ENCODE data around the gene PAPOLG.

PAPOLG gene

DNA sequence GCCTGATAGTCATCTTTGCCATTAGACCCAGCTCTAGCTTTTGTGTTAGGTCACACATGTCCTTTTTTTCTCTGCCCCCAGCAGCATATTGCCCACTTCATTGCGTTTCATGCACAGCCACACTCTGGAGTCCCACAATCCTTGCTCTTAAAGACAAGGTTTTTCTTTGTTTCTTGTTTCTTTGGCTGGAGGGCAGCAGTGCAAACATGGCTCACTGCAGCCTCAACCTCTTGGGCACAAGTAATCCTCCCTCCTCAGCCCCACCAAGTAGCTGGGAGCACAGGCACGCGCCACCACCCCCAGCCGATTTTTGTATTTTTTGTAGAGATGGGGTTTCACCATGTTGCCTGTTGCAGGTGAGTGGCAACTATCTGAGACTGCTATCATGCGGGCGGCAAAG, 16.9 kb upstream of the PAPOLG start:
- H3K36me3 ChIP-seq: no peaks in the 10 kb centered on the region
- TF ChIP-seq, protein P1, sequence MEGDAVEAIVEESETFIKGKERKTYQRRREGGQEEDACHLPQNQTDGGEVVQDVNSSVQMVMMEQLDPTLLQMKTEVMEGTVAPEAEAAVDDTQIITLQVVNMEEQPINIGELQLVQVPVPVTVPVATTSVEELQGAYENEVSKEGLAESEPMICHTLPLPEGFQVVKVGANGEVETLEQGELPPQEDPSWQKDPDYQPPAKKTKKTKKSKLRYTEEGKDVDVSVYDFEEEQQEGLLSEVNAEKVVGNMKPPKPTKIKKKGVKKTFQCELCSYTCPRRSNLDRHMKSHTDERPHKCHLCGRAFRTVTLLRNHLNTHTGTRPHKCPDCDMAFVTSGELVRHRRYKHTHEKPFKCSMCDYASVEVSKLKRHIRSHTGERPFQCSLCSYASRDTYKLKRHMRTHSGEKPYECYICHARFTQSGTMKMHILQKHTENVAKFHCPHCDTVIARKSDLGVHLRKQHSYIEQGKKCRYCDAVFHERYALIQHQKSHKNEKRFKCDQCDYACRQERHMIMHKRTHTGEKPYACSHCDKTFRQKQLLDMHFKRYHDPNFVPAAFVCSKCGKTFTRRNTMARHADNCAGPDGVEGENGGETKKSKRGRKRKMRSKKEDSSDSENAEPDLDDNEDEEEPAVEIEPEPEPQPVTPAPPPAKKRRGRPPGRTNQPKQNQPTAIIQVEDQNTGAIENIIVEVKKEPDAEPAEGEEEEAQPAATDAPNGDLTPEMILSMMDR (IDR thresholded peaks at IDR 0.05; ENCODE audit: low read depth, low read length): no peak
- H3K27ac ChIP-seq: no peak overlapping the region
- H3K27me3 ChIP-seq (ENCODE audit: insufficient read depth, low read depth, severe bottlenecking): no peaks in the 10 kb centered on the region
- no peak overlapping the region for H3K4me3 ChIP-seq (ENCODE audit: low read depth, low read length)
- DNase-seq: no peak
- no peaks in the 10 kb centered on the region for H3K9me3 ChIP-seq (ENCODE audit: severe bottlenecking)

DNA sequence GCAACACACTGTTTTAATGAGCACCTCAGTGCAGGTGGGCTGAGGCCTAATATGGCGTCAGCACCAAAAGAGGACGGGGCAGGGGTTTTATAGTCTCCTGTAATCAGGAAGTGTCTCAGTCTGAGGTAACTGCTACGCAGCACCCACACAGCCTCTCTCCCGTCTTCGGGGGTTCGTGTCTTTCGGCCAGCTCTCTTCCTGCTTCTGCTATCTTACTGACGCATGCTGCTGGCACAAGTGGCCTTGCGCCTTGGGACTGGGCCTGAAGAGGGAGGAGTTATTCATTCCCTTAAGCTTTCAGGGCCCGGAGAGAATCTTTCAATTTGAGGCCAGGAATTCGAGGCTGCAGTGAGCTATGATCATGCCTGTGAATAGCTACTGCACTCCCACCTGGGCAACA, 14.5 kb upstream of the PAPOLG start:
- no peak overlapping the region for H3K27ac ChIP-seq
- H3K9me3 ChIP-seq (ENCODE audit: severe bottlenecking): no peaks in the 10 kb centered on the region
- TF ChIP-seq, protein P1 (IDR thresholded peaks at IDR 0.05; ENCODE audit: low read depth, low read length): no peak
- H3K4me3 ChIP-seq (ENCODE audit: low read depth, low read length): no peak overlapping the region
- no peaks in the 10 kb centered on the region for H3K36me3 ChIP-seq
- no peaks in the 10 kb centered on the region for H3K27me3 ChIP-seq (ENCODE audit: insufficient read depth, low read depth, severe bottlenecking)
- DNase-seq: no peak

DNA sequence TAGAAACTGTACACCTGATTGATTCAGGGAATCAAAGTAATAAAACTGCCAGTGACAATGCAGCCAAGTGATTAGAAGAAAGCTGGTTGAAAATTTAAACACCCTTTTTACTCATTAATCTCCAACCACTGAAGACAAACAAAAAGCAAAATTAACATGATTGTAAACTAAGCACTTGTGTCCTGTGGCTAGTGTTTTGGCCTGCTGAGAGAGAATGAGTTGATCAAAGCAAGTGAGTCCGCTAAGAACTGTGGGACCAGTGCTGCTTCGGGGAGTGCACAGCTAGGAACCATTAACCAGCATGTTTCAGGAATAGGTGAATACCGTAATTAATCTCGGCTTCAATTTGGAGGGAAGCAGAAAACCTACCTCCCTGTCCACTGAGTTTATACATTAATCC, 13.6 kb upstream of the PAPOLG start:
- TF ChIP-seq, protein P1 (IDR thresholded peaks at IDR 0.05; ENCODE audit: low read depth, low read length): no peak
- no peaks in the 10 kb centered on the region for H3K36me3 ChIP-seq
- no peaks in the 10 kb centered on the region for H3K9me3 ChIP-seq (ENCODE audit: severe bottlenecking)
- H3K27me3 ChIP-seq (ENCODE audit: insufficient read depth, low read depth, severe bottlenecking): no peaks in the 10 kb centered on the region
- no peak for DNase-seq
- no peak overlapping the region for H3K27ac ChIP-seq
- no peak overlapping the region for H3K4me3 ChIP-seq (ENCODE audit: low read depth, low read length)

DNA sequence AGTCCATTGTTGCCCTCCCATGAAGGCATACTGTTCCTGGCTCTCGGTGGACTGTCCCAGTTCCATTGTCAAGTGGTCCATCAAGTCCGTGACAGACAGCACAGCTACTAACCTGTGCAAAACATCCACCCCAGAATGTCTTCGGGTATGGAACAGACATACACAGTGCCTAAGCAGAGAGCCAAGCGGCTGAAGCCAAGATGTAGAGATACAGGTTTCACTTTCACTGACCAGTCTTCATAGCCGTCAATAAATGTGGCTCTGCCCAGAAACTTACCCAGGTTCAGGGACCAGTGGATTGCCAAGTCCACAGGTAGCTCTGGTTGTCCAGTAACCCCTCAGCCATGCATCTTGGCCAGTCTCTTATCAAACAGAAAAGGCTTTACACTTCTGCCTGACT, 10.7 kb upstream of the PAPOLG start:
- H3K36me3 ChIP-seq: no peaks in the 10 kb centered on the region
- H3K4me3 ChIP-seq (ENCODE audit: low read depth, low read length): no peak overlapping the region
- no peak overlapping the region for H3K27ac ChIP-seq
- DNase-seq: no peak
- no peaks in the 10 kb centered on the region for H3K27me3 ChIP-seq (ENCODE audit: insufficient read depth, low read depth, severe bottlenecking)
- H3K9me3 ChIP-seq (ENCODE audit: severe bottlenecking): no peaks in the 10 kb centered on the region
- TF ChIP-seq, protein P1 (IDR thresholded peaks at IDR 0.05; ENCODE audit: low read depth, low read length): no peak

DNA sequence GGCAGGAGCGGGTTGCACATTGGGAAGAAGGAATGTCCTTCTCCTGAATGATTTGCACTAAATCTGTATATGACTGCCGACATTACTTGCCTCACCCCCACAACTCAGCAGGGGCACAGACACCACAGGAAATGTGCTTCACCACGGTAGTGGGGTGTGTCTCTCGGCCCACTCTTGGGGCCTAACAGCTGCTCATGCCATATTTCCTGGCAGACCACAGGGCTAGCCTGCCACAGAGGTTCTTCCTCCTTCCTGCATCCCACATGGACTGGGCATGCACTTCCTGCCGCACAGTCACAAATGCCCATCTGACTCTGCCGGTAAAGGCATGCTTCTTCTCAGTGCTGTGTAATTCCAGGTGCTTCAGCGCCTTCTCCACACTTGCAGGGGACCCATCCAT, 10.3 kb upstream of the PAPOLG start:
- Histone ChIP-seq H3K36me3 (no peaks in the 10 kb centered on the region), H3K4me3 (ENCODE audit: low read depth, low read length) (no peak overlapping the region), H3K27me3 (ENCODE audit: insufficient read depth, low read depth, severe bottlenecking) (no peaks in the 10 kb centered on the region), H3K27ac (no peak overlapping the region), H3K9me3 (ENCODE audit: severe bottlenecking) (no peaks in the 10 kb centered on the region)
- TF ChIP-seq, protein P1 (IDR thresholded peaks at IDR 0.05; ENCODE audit: low read depth, low read length): no peak
- DNase-seq: no peak

DNA sequence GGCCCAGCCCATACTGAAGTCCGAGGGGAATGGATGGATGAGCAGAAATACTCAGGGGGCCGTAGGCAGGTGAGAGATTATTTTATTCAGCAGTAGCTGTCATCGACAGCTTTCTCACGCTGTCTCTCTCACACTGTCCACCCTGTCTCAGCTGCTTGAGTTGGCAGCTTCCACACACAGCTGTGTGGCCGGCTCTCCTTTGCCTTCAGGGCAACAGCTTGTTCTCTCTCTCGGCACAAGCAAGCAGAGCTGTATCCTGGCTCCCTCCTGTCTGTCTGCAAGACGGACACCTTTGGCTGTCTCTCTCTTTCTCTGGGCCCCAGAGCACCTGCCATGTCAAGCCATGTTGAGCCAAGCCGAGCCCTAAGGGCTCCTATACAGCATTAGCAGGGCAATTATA, 9.8 kb upstream of the PAPOLG start:
- TF ChIP-seq, protein P1 (IDR thresholded peaks at IDR 0.05; ENCODE audit: low read depth, low read length): no peak
- Histone ChIP-seq H3K9me3 (ENCODE audit: severe bottlenecking) (no peaks in the 10 kb centered on the region), H3K36me3 (no peaks in the 10 kb centered on the region), H3K27ac (no peak overlapping the region), H3K4me3 (ENCODE audit: low read depth, low read length) (no peak overlapping the region), H3K27me3 (ENCODE audit: insufficient read depth, low read depth, severe bottlenecking) (no peaks in the 10 kb centered on the region)
- no peak for DNase-seq
